ENCODE measurements around the gene TMEM132C. TPM values are rescaled to one million over a fixed set of nuclear protein-coding genes. Genes with fewer than 3 reads are reported as not detected.

Gene TMEM132C
- total and polyA plus RNA-seq, 2 of the 4 experiments (the other 2 are of a cell fraction): not detected

DNA sequence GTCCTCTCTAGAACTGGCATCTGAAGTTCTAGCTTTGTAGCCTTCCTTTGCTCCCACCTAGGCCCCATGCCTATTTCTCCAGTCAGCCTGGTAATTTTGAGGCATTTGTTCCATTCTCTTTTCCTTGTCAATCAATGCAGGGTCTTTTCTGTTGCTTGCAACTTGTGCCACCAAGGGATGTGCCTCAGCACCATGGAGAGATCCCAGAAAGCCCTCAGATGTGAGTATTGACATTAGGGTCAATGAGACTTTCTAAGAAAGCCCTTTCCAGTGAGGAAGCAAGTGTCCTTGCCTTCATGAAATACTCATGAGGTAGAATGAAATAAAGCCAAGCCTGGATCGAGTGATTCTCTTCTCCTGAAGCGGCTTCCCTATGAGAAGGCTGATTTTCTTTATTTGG is 342.9 kb downstream of the TMEM132C start:
- intact Hi-C loops (cut with micrococcal nuclease): no loop called here
- H2AFZ ChIP-seq (replicated peaks; ENCODE audit: low read length, poor library complexity): no peak overlapping the region
- WGBS, 2 experiments (ENCODE audit: extremely low coverage in 2 of 2, insufficient read length in 1 of 2): no CpG with 5 or more reads among the region's 2 CpGs
- H3K79me1 ChIP-seq (ENCODE audit: low read depth in 1 of 2, low read length in 2 of 2): no peaks in the 10 kb centered on the region
- no peak overlapping the region for H3K4ac ChIP-seq (ENCODE audit: low read depth, low read length)
- no peak overlapping the region for H4K8ac ChIP-seq (ENCODE audit: low read depth in 2 of 2, low read length in 2 of 2)
- H2AK9ac ChIP-seq (replicated peaks; ENCODE audit: low read depth, low read length, poor library complexity): no peak overlapping the region
- no peak overlapping the region for H2BK5ac ChIP-seq (ENCODE audit: low read depth, low read length, poor library complexity, severe bottlenecking)
- no peak overlapping the region for H2BK15ac ChIP-seq (ENCODE audit: low read depth, low read length)
- in situ Hi-C loops (cut with MboI; ENCODE audit: low sequenced_read_pairs): no loop called here
- H3K27me3 ChIP-seq (ENCODE audit: control insufficient read depth, insufficient read depth, low read length): no peaks in the 10 kb centered on the region
- DNase-seq (no peak), ATAC-seq (ENCODE audit: low read depth) (no peak)
- H3K4me2 ChIP-seq (ENCODE audit: low read depth, low read length): no peak overlapping the region
- no peak overlapping the region for H3K56ac ChIP-seq (ENCODE audit: extremely low read depth, insufficient read depth, low read length)
- no peak overlapping the region for H2AK5ac ChIP-seq (ENCODE audit: low read depth, low read length)
- H4K91ac ChIP-seq (ENCODE audit: insufficient read depth, low read depth, low read length): no peak overlapping the region
- no peaks in the 10 kb centered on the region for H3K36me3 ChIP-seq (ENCODE audit: control insufficient read depth, insufficient read depth, low read length)
- H3K14ac ChIP-seq (replicated peaks; ENCODE audit: low read depth, low read length): no peak overlapping the region
- dilution Hi-C loops (cut with HindIII; ENCODE audit: low sequenced_read_pairs, unreplicated experiment): no loop called here
- H3K4me3 ChIP-seq (ENCODE audit: insufficient read depth, low read depth, low read length): no peak overlapping the region
- H3K9me1 ChIP-seq (ENCODE audit: insufficient read depth, low read length): no peaks in the 10 kb centered on the region
- H2BK20ac ChIP-seq (ENCODE audit: low read depth, low read length): no peak overlapping the region
- H4K5ac ChIP-seq (ENCODE audit: low read depth, low read length): no peak overlapping the region
- TF ChIP-seq MXI1 (IDR thresholded peaks at IDR 0.05; ENCODE audit: borderline replicate concordance, low read depth, low read length): no peak
- no peak for TF ChIP-seq MAFK (IDR thresholded peaks at IDR 0.05; ENCODE audit: low read depth, low read length)
- no peak for TF ChIP-seq RFX5 (IDR thresholded peaks at IDR 0.05; ENCODE audit: low read depth, low read length)
- H3K9ac ChIP-seq (ENCODE audit: low read depth, low read length): no peak overlapping the region
- BruUV-seq (replicated peaks): no TSS peak
- POLR2A ChIA-PET (ENCODE audit: unreplicated experiment): no interaction called here
- no peak overlapping the region for H3K18ac ChIP-seq (ENCODE audit: low read depth, low read length)
- no peaks in the 10 kb centered on the region for H3K4me1 ChIP-seq (ENCODE audit: control insufficient read depth, insufficient read depth, low read length)
- H2BK120ac ChIP-seq (ENCODE audit: low read depth, low read length): no peak overlapping the region
- H3K9me3 ChIP-seq (ENCODE audit: control insufficient read depth, insufficient read depth, low read length): peaks cover 33% of the 10 kb centered on the region
- no peaks in the 10 kb centered on the region for H4K20me1 ChIP-seq (ENCODE audit: insufficient read depth, low read length)
- no peak overlapping the region for H3K27ac ChIP-seq (ENCODE audit: insufficient read depth, low read length)
- CTCF ChIA-PET: no interaction called here
- H3K23ac ChIP-seq (ENCODE audit: low read depth, low read length): no peak overlapping the region

All from IMR-90 (cell line).